IMR-90 (cell line): Measurements from ENCODE around the gene KRTAP21-3. TPM values are rescaled to one million over a fixed set of nuclear protein-coding genes. Genes with fewer than 3 reads are reported as not detected.

ENCODE experiments used
- ATAC-seq: fragments of 200-7000 bp; cut with Tn5 transposase; 2 replicates; pipeline ENCODE4 v1.9.1; 2020; ENCODE audit warnings: low read depth, mild to moderate bottlenecking, moderate library complexity
- BruUV-seq: library from RNA; stranded (reverse); fragments of 400-500 nt; replicated peaks from 2 replicates; lab custom pipeline; 2021; lab: Mats Ljungman, UMichigan
- CTCF ChIA-PET: fragments of 300-600 bp; formaldehyde crosslinking; extraction: SDS; loops from one replicate; lab custom pipeline; 2021; ENCODE audit warnings: antibody characterized with exemption; lab: Yijun Ruan, JAX
- POLR2A ChIA-PET: fragments of 300-600 bp; sonication (Branson Sonifier 250); formaldehyde crosslinking; loops from one replicate; lab custom pipeline; 2022; ENCODE audit warnings: antibody characterized with exemption; ENCODE audit not compliant: unreplicated experiment; lab: Charles Lee
- DNase-seq: peaks from one replicate; pipeline ENCODE4 v3.0.0; 2013
- H2AFZ ChIP-seq: replicated peaks from 2 replicates; pipeline ENCODE3; 2013; ENCODE audit warnings: low read length, mild to moderate bottlenecking; ENCODE audit not compliant: poor library complexity
- H2AK5ac ChIP-seq: 2 replicates; pipeline ENCODE4 v1.6.1; 2013; ENCODE audit warnings: low read depth, low read length, inconsistent platforms
- H2AK9ac ChIP-seq: replicated peaks from 2 replicates; pipeline ENCODE3; 2013; ENCODE audit warnings: mild to moderate bottlenecking, low read depth, low read length, moderate library complexity; ENCODE audit not compliant: poor library complexity
- H2BK120ac ChIP-seq: 2 replicates; pipeline ENCODE4 v1.6.1; 2013; ENCODE audit warnings: low read depth, low read length, inconsistent platforms
- H2BK15ac ChIP-seq: 3 replicates; pipeline ENCODE4 v1.6.1; 2013; ENCODE audit warnings: low read depth, low read length, inconsistent platforms
- H2BK20ac ChIP-seq: 2 replicates; pipeline ENCODE4 v1.6.1; 2013; ENCODE audit warnings: low read depth, mild to moderate bottlenecking, inconsistent platforms, low read length, moderate library complexity
- H2BK5ac ChIP-seq: 2 replicates; pipeline ENCODE4 v1.6.1; 2013; ENCODE audit warnings: mild to moderate bottlenecking, low read depth, low read length, inconsistent platforms; ENCODE audit not compliant: poor library complexity, severe bottlenecking
- H3K14ac ChIP-seq: replicated peaks from 2 replicates; pipeline ENCODE4 v1.6.1; 2013; ENCODE audit warnings: low read depth, low read length, inconsistent platforms
- H3K18ac ChIP-seq: 2 replicates; pipeline ENCODE4 v1.6.1; 2013; ENCODE audit warnings: low read depth, low read length, control low read depth
- H3K23ac ChIP-seq: 2 replicates; pipeline ENCODE4 v1.6.1; 2013; ENCODE audit warnings: low read depth, low read length, inconsistent platforms
- H3K27ac ChIP-seq: 2 replicates; pipeline ENCODE4 v1.5.1; 2013; ENCODE audit warnings: mild to moderate bottlenecking, control low read depth, low read length; ENCODE audit not compliant: insufficient read depth
- H3K27me3 ChIP-seq: 2 replicates; pipeline ENCODE4 v1.6.1; 2013; ENCODE audit warnings: low read length; ENCODE audit not compliant: control insufficient read depth, insufficient read depth
- H3K36me3 ChIP-seq: 2 replicates; pipeline ENCODE4 v1.6.1; 2013; ENCODE audit warnings: low read length, mixed read lengths; ENCODE audit not compliant: control insufficient read depth, insufficient read depth
- H3K4ac ChIP-seq: 2 replicates; pipeline ENCODE4 v1.6.1; 2013; ENCODE audit warnings: low read depth, low read length, inconsistent platforms
- H3K4me1 ChIP-seq: 2 replicates; pipeline ENCODE4 v1.6.1; 2013; ENCODE audit warnings: low read length, mixed read lengths; ENCODE audit not compliant: control insufficient read depth, insufficient read depth
- H3K4me2 ChIP-seq: 2 replicates; pipeline ENCODE4 v1.6.1; 2013; ENCODE audit warnings: low read depth, mild to moderate bottlenecking, control low read depth, low read length, moderate library complexity
- H3K4me3 ChIP-seq: 2 replicates; pipeline ENCODE4 v1.5.1; 2013; ENCODE audit warnings: low read depth, mild to moderate bottlenecking, control low read depth, low read length, moderate library complexity; ENCODE audit not compliant: insufficient read depth
- H3K56ac ChIP-seq: 2 replicates; pipeline ENCODE4 v1.6.1; 2013; ENCODE audit warnings: low read length, inconsistent platforms; ENCODE audit not compliant: insufficient read depth; ENCODE audit errors: extremely low read depth
- H3K79me1 ChIP-seq, 2 experiments: 2 replicates each; pipeline ENCODE4 v1.6.1; 2013; ENCODE audit warnings: low read length in 2 of 2, inconsistent platforms in 1 of 2, low read depth in 1 of 2
- H3K9ac ChIP-seq: 2 replicates; pipeline ENCODE4 v1.6.1; 2013; ENCODE audit warnings: low read depth, low read length, control low read depth
- H3K9me1 ChIP-seq: 2 replicates; pipeline ENCODE4 v1.6.1; 2013; ENCODE audit warnings: low read length, inconsistent platforms; ENCODE audit not compliant: insufficient read depth
- H3K9me3 ChIP-seq: 2 replicates; pipeline ENCODE4 v1.6.1; 2013; ENCODE audit warnings: low read length; ENCODE audit not compliant: control insufficient read depth, insufficient read depth
- H4K20me1 ChIP-seq: 2 replicates; pipeline ENCODE4 v1.6.1; 2013; ENCODE audit warnings: low read length, inconsistent platforms; ENCODE audit not compliant: insufficient read depth
- H4K5ac ChIP-seq: 2 replicates; pipeline ENCODE4 v1.6.1; 2013; ENCODE audit warnings: mild to moderate bottlenecking, low read depth, low read length, control low read depth
- H4K8ac ChIP-seq, 2 experiments: 2 replicates each; pipeline ENCODE4 v1.6.1; 2013; ENCODE audit warnings: low read depth in 2 of 2, low read length in 2 of 2, control low read depth in 1 of 2, inconsistent platforms in 1 of 2
- H4K91ac ChIP-seq: 2 replicates; pipeline ENCODE4 v1.6.1; 2013; ENCODE audit warnings: low read depth, low read length, inconsistent platforms; ENCODE audit not compliant: insufficient read depth
- CEBPB ChIP-seq: IDR thresholded peaks from 2 replicates; pipeline ENCODE4 v1.6.1; 2012; ENCODE audit warnings: low read depth, low read length, improper control_type of control experiment
- CHD1 ChIP-seq: IDR thresholded peaks from 2 replicates; pipeline ENCODE4 v1.6.1; 2012; ENCODE audit warnings: low read depth, low read length, improper control_type of control experiment
- CTCF ChIP-seq: conservative IDR thresholded peaks from 2 replicates; pipeline ENCODE4 v1.5.1; 2012; ENCODE audit warnings: mild to moderate bottlenecking, low read depth, low read length, improper control_type of control experiment
- FOS ChIP-seq: fragments of 150-350 bp; IDR thresholded peaks from 2 replicates; pipeline ENCODE4 v1.6.1; 2016; ENCODE audit warnings: low read depth, low read length
- MAFK ChIP-seq: IDR thresholded peaks from 2 replicates; pipeline ENCODE4 v1.6.1; 2012; ENCODE audit warnings: low read depth, low read length, improper control_type of control experiment
- MAZ ChIP-seq: IDR thresholded peaks from 2 replicates; pipeline ENCODE4 v1.6.1; 2012; ENCODE audit warnings: low read depth, mild to moderate bottlenecking, low read length, improper control_type of control experiment, moderate library complexity, borderline replicate concordance
- MXI1 ChIP-seq: IDR thresholded peaks from 2 replicates; pipeline ENCODE4 v1.6.1; 2012; ENCODE audit warnings: low read depth, mild to moderate bottlenecking, low read length, moderate library complexity, borderline replicate concordance
- NFE2L2 ChIP-seq: fragments of 150-350 bp; IDR thresholded peaks from 2 replicates; pipeline ENCODE4 v1.6.1; 2016; ENCODE audit warnings: low read depth, mild to moderate bottlenecking, low read length
- RAD21 ChIP-seq: IDR thresholded peaks from 2 replicates; pipeline ENCODE4 v1.6.1; 2012; ENCODE audit warnings: low read length, improper control_type of control experiment
- RCOR1 ChIP-seq: IDR thresholded peaks from 2 replicates; pipeline ENCODE4 v1.6.1; 2012; ENCODE audit warnings: mild to moderate bottlenecking, low read length, improper control_type of control experiment; ENCODE audit not compliant: insufficient replicate concordance
- RFX5 ChIP-seq: IDR thresholded peaks from 2 replicates; pipeline ENCODE4 v1.8.0; 2012; ENCODE audit warnings: low read depth, mild to moderate bottlenecking, low read length, moderate library complexity
- WGBS, 2 experiments: methylation state at CpG; one replicate each; pipeline versions ENCODE4 v1.1.5 to v1.1.7; 2013; ENCODE audit warnings: missing lambda C conversion rate in 2 of 2; ENCODE audit not compliant: insufficient read length in 1 of 2; ENCODE audit errors: extremely low coverage in 2 of 2; 5-methylcytosine and 5-hydroxymethylcytosine counted together
- dilution Hi-C: fragments of 300-500 bp; cut with HindIII; formaldehyde crosslinking; loops from one replicate; pipeline ENCODE4 v1.14.3; 2018; ENCODE audit warnings: low sequenced_read_pairs; ENCODE audit not compliant: unreplicated experiment
- in situ Hi-C: fragments of 300-500 bp; cut with MboI; formaldehyde crosslinking; loops from 3 replicates; pipeline ENCODE4 v1.14.3; 2019; ENCODE audit warnings: low sequenced_read_pairs, inconsistent platforms, mixed read lengths
- intact Hi-C: fragments of 100-400 bp; cut with micrococcal nuclease; formaldehyde crosslinking; loops from 2 replicates; pipeline ENCODE4 v1.10.0; 2022
- polyA plus RNA-seq, 3 experiments: library from polyadenylated mRNA; depleted of rRNA; stranded (reverse); fragments of >200 nt; gene quantifications; 2 replicates each; pipeline ENCODE4 v1.2.3, GENCODE V29; 2012; ENCODE audit warnings: low replicate concordance in 1 of 3
- total RNA-seq: library from RNA; depleted of rRNA; stranded (reverse); fragments of >200 nt; gene quantifications from 2 replicates; pipeline ENCODE4 v1.2.3, GENCODE V29; 2012
- TF ChIP-seq, protein P1 (sequence below): fragments of 150-350 bp; IDR thresholded peaks from 2 replicates; pipeline ENCODE4 v1.6.1; 2016; ENCODE audit warnings: low read depth, mild to moderate bottlenecking, low read length, moderate library complexity, borderline replicate concordance

Gene KRTAP21-3
- total and polyA plus RNA-seq, 2 of the 4 experiments (the other 2 are of a cell fraction) = not detected

- intact Hi-C loops (no loop called here), in situ Hi-C loops (no loop called here), dilution Hi-C loops (no loop called here)
- no peak for DNase-seq
- no peak overlapping the region for H2BK5ac ChIP-seq
- no peak overlapping the region for H2AK9ac ChIP-seq
- no peak overlapping the region for H3K27ac ChIP-seq
- no peak overlapping the region for H4K5ac ChIP-seq
- no peak overlapping the region for H4K91ac ChIP-seq
- H3K23ac ChIP-seq = no peak overlapping the region
- BruUV-seq = no TSS peak
- H3K4me1 ChIP-seq = no peaks in the 10 kb centered on the region
- no peak overlapping the region for H2BK15ac ChIP-seq
- H4K8ac ChIP-seq = no peak overlapping the region
- no peak overlapping the region for H2AFZ ChIP-seq
- no peak overlapping the region for H3K18ac ChIP-seq
- ChIA-PET POLR2A (no interaction called here), CTCF (no interaction called here)
- no peaks in the 10 kb centered on the region for H3K27me3 ChIP-seq
- no peak overlapping the region for H3K4me2 ChIP-seq
- H3K56ac ChIP-seq = no peak overlapping the region
- no peak overlapping the region for H3K4ac ChIP-seq
- no peaks in the 10 kb centered on the region for H3K36me3 ChIP-seq
- no CpG with 5 or more reads among the region's 1 CpG for WGBS, 2 experiments
- no peak overlapping the region for H2AK5ac ChIP-seq
- no peak for ATAC-seq
- H3K9me3 ChIP-seq = peaks cover 5% of the 10 kb centered on the region
- no peak for TF ChIP-seq MAZ
- TF ChIP-seq MXI1 = no peak
- no peak for TF ChIP-seq RCOR1
- no peak for TF ChIP-seq NFE2L2
- no peak for TF ChIP-seq CHD1
- TF ChIP-seq RAD21 = no peak
- TF ChIP-seq, protein P1, sequence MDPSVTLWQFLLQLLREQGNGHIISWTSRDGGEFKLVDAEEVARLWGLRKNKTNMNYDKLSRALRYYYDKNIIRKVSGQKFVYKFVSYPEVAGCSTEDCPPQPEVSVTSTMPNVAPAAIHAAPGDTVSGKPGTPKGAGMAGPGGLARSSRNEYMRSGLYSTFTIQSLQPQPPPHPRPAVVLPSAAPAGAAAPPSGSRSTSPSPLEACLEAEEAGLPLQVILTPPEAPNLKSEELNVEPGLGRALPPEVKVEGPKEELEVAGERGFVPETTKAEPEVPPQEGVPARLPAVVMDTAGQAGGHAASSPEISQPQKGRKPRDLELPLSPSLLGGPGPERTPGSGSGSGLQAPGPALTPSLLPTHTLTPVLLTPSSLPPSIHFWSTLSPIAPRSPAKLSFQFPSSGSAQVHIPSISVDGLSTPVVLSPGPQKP = no peak
- TF ChIP-seq CEBPB = no peak
- no peak for TF ChIP-seq MAFK
- TF ChIP-seq CTCF = no peak
- TF ChIP-seq RFX5 = no peak
- no peak for TF ChIP-seq FOS
- H3K14ac ChIP-seq = no peak overlapping the region
- H3K9ac ChIP-seq = no peak overlapping the region
- H2BK20ac ChIP-seq = no peak overlapping the region
- H4K20me1 ChIP-seq = no peaks in the 10 kb centered on the region
- H3K79me1 ChIP-seq = no peaks in the 10 kb centered on the region
- no peaks in the 10 kb centered on the region for H3K9me1 ChIP-seq
- H2BK120ac ChIP-seq = no peak overlapping the region
- no peak overlapping the region for H3K4me3 ChIP-seq
Observed at GRCh38 chr21:30726726-30727125, 8.1 kb upstream of the KRTAP21-3 start.
